SIG-M5 (cell line): ENCODE measurements around the gene GJA4.
"Not testable (repeated sequence)": the region's sequence is repeated elsewhere in the genome, so short reads cannot be mapped to it uniquely, and the experiment has no call there.

Source experiments
- DNase-seq: peaks from one replicate; lab custom pipeline; 2025; lab: John Stamatoyannopoulos, UW

The GJA4 gene

GRCh38 chr1:34770891-34771504, 21.8 kb upstream of the GJA4 start:
- DNase-seq: no peak

GRCh38 chr1:34771573-34772371, 21.0 kb upstream of the GJA4 start:
- DNase-seq: no peak

- DNase-seq: not testable (repeated sequence)
Observed at GRCh38 chr1:34773114-34773513, 19.7 kb upstream of the GJA4 start.

GRCh38 chr1:34774957-34775356, 17.8 kb upstream of the GJA4 start:
- DNase-seq: no peak

GRCh38 chr1:34776911-34777310, 15.9 kb upstream of the GJA4 start:
- DNase-seq: no peak

GRCh38 chr1:34777519-34778321, 15.1 kb upstream of the GJA4 start:
- DNase-seq: no peak

- DNase-seq: no peak
Observed at GRCh38 chr1:34778381-34778780, 14.4 kb upstream of the GJA4 start.

- DNase-seq: no peak
Observed at GRCh38 chr1:34779005-34779404, 13.8 kb upstream of the GJA4 start.

GRCh38 chr1:34779526-34779925, 13.3 kb upstream of the GJA4 start:
- no peak for DNase-seq

- DNase-seq: no peak
Observed at GRCh38 chr1:34779962-34780361, 12.8 kb upstream of the GJA4 start.

- DNase-seq: no peak
Observed at GRCh38 chr1:34780528-34780927, 12.3 kb upstream of the GJA4 start.

- DNase-seq: no peak
Observed at GRCh38 chr1:34781071-34781843, 11.5 kb upstream of the GJA4 start, which contains the start of gene GJB3. GJB3 (plus strand) TSS chr1:34781214; CDS start chr1:34784763, 3,549 bp downstream.

- no peak for DNase-seq
Observed at GRCh38 chr1:34781844-34782391, 10.9 kb upstream of the GJA4 start.

- DNase-seq: no peak
Observed at GRCh38 chr1:34784751-34785221, 8.0 kb upstream of the GJA4 start.

- DNase-seq: no peak
Observed at GRCh38 chr1:34785231-34785874, 7.4 kb upstream of the GJA4 start.

GRCh38 chr1:34785875-34786470, 6.8 kb upstream of the GJA4 start:
- DNase-seq: no peak

- no peak for DNase-seq
Observed at GRCh38 chr1:34786521-34787325, 6.1 kb upstream of the GJA4 start.

- no peak for DNase-seq
Observed at GRCh38 chr1:34787461-34788420, 5.1 kb upstream of the GJA4 start.

- no peak for DNase-seq
Observed at GRCh38 chr1:34790985-34791384, 1.8 kb upstream of the GJA4 start.
